GM12873 (cell line): ENCODE results near the gene HMGCLL1.
A peak's percentile ranks its signal among the peaks of the same experiment; 100 is the strongest.

Experiments
- TF ChIP-seq, protein P1 (sequence below): IDR thresholded peaks from 2 replicates; pipeline ENCODE4 v1.5.1; 2012; ENCODE audit warnings: low read depth, mild to moderate bottlenecking, moderate library complexity, low read length, control low read depth; ENCODE audit not compliant: insufficient read depth; ENCODE audit errors: missing control alignments

Gene HMGCLL1

DNA sequence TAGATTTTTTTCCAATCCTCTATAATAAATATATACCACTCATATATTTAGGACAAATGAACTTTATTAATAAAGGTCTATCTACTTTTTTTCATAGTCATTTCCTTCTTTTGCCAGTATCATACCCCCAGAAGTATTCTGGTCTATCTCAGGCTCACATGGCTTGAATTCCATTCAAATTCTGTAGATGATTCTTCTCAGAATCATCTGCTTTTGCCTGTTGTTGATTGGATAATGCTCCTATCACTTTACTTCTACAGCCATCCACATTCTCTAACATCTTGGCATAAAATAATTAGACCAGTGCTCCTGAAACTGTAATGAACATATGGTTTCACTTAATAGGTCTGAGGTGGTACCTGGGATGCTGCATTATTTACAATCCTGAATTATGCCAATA is 130.5 kb downstream of the HMGCLL1 start:
- TF ChIP-seq, protein P1, sequence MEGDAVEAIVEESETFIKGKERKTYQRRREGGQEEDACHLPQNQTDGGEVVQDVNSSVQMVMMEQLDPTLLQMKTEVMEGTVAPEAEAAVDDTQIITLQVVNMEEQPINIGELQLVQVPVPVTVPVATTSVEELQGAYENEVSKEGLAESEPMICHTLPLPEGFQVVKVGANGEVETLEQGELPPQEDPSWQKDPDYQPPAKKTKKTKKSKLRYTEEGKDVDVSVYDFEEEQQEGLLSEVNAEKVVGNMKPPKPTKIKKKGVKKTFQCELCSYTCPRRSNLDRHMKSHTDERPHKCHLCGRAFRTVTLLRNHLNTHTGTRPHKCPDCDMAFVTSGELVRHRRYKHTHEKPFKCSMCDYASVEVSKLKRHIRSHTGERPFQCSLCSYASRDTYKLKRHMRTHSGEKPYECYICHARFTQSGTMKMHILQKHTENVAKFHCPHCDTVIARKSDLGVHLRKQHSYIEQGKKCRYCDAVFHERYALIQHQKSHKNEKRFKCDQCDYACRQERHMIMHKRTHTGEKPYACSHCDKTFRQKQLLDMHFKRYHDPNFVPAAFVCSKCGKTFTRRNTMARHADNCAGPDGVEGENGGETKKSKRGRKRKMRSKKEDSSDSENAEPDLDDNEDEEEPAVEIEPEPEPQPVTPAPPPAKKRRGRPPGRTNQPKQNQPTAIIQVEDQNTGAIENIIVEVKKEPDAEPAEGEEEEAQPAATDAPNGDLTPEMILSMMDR = no peak

DNA sequence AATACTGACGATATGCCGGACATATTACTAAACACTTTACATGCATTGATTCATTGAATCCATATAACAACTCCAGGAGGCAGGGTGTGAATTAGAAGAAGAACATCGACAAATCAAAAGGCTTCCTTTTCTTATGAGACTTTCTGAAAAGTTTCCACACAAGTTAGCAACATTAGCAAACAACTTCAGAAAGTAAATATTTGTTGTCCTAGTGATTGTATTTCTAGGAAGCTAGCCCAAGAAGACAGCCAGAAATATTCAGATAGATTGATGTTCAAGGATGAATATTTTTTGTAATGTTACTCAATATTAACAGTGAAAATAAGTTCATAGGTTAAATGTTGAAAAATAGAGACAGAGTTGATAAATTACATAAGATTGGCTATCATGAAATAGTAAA is 131.1 kb downstream of the HMGCLL1 start:
- TF ChIP-seq, protein P1 = no peak

DNA sequence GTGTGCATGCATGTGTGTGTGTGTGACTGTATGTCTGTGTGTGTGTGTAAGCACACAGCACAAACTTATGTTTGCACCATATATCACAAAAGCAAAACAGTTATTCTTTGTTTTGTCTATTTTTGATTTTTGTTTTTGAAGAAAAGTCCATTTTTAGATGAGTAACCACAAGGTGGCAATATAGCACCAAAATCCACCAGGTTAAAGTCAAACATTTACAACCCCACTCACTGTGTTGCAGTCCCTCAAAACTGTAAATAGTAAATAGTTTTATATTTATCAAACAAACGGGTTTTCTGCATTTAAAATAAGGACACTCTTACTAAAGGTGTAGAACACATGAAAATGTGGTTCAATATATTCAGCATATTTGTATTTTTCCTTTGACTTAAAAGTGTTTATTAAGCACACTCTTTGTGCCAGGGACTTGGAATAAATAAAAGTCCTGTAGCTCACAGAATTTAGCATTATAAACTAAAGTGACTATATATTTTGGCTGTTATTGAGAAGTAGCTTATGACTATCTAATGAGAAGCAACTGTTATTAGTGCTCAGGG is 133.3 kb downstream of the HMGCLL1 start:
- TF ChIP-seq, protein P1 = peak; percentile 40

DNA sequence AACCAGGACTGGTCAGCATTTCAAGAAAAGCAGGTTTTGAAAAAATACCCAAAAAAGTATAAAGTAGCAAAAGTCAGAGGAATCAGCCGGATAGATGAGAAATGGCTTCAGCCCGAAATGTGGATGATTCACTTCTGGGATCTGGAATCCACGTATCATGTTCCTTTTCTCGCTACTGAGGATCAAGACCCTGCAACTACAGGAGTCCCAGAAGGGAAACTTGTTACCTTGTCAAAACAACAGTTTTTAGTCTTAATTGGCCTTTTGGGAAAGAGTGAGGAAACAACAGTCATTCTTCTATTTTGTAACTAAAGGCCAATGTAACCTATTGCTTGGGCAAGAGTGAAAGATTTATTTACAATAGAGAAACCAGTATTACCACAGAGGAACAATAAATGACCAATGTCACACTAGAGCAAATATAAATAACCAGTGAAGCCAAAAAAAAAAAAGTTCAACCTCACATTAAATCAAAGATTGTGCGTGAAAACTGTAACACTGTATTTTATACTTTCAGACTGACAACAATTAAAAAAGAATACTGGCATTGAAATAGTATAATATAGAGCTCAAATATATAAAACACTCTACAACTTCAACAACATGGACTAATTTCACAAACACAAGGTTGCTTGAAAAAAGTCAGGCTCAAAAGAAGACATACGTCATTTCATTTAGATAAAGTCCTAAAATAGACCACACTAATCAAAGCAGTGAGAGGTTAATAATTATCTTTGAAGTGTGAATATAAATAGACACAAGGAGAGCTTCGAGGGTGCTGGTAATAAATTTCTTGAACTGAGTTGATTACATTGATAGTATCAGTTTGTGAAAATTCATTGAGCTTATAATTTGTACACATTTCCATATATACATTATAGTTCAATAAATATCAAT is 135.5 kb downstream of the HMGCLL1 start:
- TF ChIP-seq, protein P1 = no peak

DNA sequence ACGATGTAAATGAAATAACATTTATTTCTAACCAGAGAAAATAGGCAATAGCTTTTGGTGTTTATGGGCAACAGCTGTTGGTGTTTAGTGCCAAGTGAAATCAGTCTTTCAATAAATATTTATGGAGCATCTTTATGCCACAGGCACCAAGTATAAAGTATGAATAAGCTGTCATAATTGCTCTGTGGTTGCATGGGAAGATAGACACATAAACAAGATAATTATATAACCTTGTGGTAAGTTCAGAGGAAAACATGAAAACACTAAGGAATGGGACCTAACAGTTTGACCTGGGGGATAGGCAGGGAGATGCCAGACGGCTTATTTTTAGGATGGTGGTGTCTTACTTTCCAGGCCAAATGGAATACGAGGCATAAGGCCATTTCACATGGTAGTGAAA is 140.8 kb downstream of the HMGCLL1 start:
- TF ChIP-seq, protein P1 = no peak

DNA sequence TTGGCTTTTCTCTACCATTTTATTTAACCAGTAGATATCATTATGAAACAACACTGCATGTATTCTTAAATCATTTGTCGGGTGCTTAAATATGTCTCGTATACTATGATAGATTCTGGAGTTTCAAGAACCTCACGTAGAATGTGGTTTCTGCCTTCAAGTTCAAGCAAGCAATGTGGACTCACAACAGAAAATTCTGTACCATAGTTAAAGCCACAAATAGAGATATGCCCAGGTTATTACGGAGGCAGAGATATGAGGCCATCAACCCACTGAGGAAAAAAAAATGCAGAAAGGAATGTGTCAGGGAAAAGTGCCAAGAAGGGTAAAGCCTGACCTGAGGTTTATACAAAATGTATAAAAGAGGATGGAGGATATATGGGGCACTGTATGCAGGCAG is 141.9 kb downstream of the HMGCLL1 start:
- TF ChIP-seq, protein P1 = no peak

DNA sequence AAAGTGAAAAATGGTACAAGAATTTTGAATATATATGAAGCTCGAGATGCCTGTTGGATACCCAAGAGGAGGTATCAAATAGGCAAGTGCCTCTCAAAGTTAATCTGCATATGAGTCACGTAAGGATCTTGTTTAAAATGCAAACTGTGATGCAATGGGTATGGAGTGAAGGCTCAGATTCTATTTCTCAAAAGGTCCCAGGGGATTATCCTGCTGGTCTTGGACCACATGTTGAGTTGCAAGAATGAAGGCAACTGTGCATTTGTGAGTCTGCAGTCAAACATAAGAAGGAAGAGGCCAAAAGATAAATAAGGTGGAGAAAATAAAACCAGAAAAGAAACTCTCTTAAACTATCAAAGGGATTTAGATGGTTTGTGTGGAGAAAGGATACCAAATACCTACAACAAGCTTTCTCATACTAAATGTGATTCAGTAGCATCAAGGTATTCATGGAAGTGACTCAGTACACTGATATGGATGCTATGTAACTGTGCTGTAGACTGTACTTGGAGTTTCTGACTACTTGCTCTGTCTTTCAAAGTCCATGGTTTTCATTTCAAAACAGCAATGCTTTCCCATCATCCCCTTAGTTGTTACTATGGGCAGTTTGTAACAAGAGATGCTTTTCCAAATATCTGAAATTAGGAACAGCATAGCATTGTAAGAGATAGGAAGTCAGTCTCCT is 145.4 kb downstream of the HMGCLL1 start:
- TF ChIP-seq, protein P1 = no peak
